Measurements from ENCODE around the gene OR2L2. TPM values are rescaled to one million over a fixed set of nuclear protein-coding genes. Genes with fewer than 3 reads are reported as not detected.
"Not testable (repeated sequence)": the region's sequence is repeated elsewhere in the genome, so short reads cannot be mapped to it uniquely, and the experiment has no call there.

The OR2L2 gene
- polyA plus RNA-seq, 2 donors, result not detected

DNA sequence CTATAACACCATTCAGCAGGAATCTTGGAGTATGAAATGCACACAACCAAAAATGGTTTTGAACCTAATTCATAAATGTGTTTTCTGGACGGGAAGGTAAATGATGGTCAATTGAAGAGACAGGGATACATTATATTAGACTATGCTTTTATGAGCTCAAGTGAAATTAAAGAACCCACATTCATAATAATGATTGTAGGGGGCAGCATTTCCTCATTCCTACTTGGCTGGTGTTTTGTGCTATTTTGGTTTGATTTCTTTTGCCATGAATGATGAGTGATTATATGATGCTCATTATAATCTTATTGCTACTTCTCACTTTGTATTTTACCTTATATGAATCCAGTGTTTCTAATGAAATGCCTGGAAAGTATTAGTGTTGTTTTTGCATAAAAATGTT is 17.1 kb downstream of the OR2L2 start:
- Histone ChIP-seq H3K36me3 (ENCODE audit: control insufficient read depth in 2 of 2, insufficient read depth in 2 of 2, low read length in 1 of 2) (no peaks in the 10 kb centered on the region), H3K4me1 (ENCODE audit: control insufficient read depth in 2 of 2, insufficient read depth in 2 of 2, low read length in 1 of 2) (no peaks in the 10 kb centered on the region), H3K4me3 (ENCODE audit: low read depth in 1 of 2, low read length in 2 of 2) (no peak overlapping the region), H3K27me3 (ENCODE audit: control insufficient read depth in 1 of 2, insufficient read depth in 2 of 2, low read length in 2 of 2) (no peaks in the 10 kb centered on the region), H3K9me3 (ENCODE audit: control insufficient read depth in 2 of 2, insufficient read depth in 1 of 2, low read depth in 1 of 2, low read length in 1 of 2) (peaks cover 0 to 2% of the 10 kb centered on the region in 2 donors), H3K27ac (ENCODE audit: low read depth in 2 of 2, low read length in 1 of 2) (no peak overlapping the region)
- whole genome bisulfite sequencing, 2 donors, result 37 to 56% methylated on average over 1 of the region's 1 CpG

DNA sequence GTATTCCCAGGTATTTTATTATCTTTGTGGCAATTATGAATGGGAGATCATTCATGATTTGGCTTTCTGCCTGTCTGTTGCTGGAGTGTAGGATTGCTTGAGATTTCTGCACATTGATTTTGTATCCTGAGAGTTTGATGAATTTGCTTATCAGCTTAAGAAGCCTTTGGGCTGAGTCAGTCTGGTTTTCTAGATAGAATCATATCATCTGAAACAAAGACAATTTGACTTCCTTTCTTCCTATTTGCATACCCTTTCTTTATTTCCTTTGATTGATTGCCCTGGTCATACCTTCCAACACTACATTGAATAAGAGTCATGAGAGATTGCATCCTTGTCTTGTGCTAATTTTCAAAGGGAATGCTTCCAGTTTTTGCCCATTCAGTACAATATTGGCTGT is 24.8 kb downstream of the OR2L2 start:
- Histone ChIP-seq H3K36me3 (ENCODE audit: control insufficient read depth in 2 of 2, insufficient read depth in 2 of 2, low read length in 1 of 2) (no peaks in the 10 kb centered on the region), H3K4me1 (ENCODE audit: control insufficient read depth in 2 of 2, insufficient read depth in 2 of 2, low read length in 1 of 2) (no peaks in the 10 kb centered on the region), H3K27me3 (ENCODE audit: control insufficient read depth in 1 of 2, insufficient read depth in 2 of 2, low read length in 2 of 2) (no peaks in the 10 kb centered on the region), H3K9me3 (ENCODE audit: control insufficient read depth in 2 of 2, insufficient read depth in 1 of 2, low read depth in 1 of 2, low read length in 1 of 2) (peaks cover 0 to 2% of the 10 kb centered on the region in 2 donors), H3K27ac (ENCODE audit: low read depth in 2 of 2, low read length in 1 of 2) (no peak overlapping the region), H3K4me3 (ENCODE audit: low read depth in 1 of 2, low read length in 2 of 2) (no peak overlapping the region)

DNA sequence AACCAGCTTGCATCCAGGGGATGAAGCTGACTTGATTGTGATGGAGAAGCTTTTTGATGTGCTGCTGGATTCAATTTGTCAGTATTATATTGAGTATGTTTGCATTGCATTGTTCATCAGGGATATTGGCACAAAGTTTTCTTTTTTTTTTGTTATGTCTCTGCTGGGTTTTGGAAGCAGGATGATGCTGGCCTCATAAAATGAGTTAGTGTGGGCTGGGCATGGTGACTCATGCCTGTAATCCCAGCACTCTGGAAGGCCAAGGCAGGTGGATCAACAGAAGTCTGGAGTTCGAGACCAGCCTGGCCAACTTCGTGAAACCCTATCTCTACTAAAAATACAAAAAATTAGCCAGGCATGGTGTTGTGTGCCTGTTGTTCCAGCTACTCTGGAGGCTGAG is 25.4 kb downstream of the OR2L2 start:
- Histone ChIP-seq H3K27me3 (ENCODE audit: control insufficient read depth in 1 of 2, insufficient read depth in 2 of 2, low read length in 2 of 2) (no peaks in the 10 kb centered on the region), H3K4me3 (ENCODE audit: low read depth in 1 of 2, low read length in 2 of 2) (no peak overlapping the region), H3K27ac (ENCODE audit: low read depth in 2 of 2, low read length in 1 of 2) (no peak overlapping the region), H3K36me3 (ENCODE audit: control insufficient read depth in 2 of 2, insufficient read depth in 2 of 2, low read length in 1 of 2) (no peaks in the 10 kb centered on the region), H3K9me3 (ENCODE audit: control insufficient read depth in 2 of 2, insufficient read depth in 1 of 2, low read depth in 1 of 2, low read length in 1 of 2) (peaks cover 0 to 2% of the 10 kb centered on the region in 2 donors), H3K4me1 (ENCODE audit: control insufficient read depth in 2 of 2, insufficient read depth in 2 of 2, low read length in 1 of 2) (no peaks in the 10 kb centered on the region)
- WGBS, 2 donors, result 55 to 62% methylated on average over 2 of the region's 2 CpGs

DNA sequence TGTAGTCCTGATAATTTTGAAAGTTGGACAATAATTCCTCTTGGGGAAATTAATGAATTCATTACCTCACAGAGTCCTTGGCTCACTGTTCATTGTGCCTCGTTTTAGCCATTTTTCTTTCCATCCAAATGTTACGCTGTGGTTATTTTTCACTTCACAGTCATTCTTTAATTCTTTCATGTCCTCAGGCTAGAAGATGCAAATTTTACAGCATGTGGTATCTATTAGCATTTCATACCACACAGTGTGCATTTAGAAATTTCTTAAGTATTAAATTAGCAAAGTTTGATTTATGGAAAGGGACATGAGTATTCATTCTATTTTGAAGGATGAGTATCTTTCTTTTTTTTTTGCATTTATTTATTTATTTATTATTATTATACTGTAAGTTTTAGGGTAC is 35.2 kb downstream of the OR2L2 start:
- Histone ChIP-seq H3K36me3 (ENCODE audit: control insufficient read depth in 2 of 2, insufficient read depth in 2 of 2, low read length in 1 of 2) (no peaks in the 10 kb centered on the region), H3K4me1 (ENCODE audit: control insufficient read depth in 2 of 2, insufficient read depth in 2 of 2, low read length in 1 of 2) (no peaks in the 10 kb centered on the region), H3K27ac (ENCODE audit: low read depth in 2 of 2, low read length in 1 of 2) (no peak overlapping the region), H3K27me3 (ENCODE audit: control insufficient read depth in 1 of 2, insufficient read depth in 2 of 2, low read length in 2 of 2) (no peaks in the 10 kb centered on the region), H3K4me3 (ENCODE audit: low read depth in 1 of 2, low read length in 2 of 2) (no peak overlapping the region), H3K9me3 (ENCODE audit: control insufficient read depth in 2 of 2, insufficient read depth in 1 of 2, low read depth in 1 of 2, low read length in 1 of 2) (peaks cover 0 to 3% of the 10 kb centered on the region in 2 donors)
- WGBS, 2 donors, result 68 to 80% methylated on average over 2 of the region's 2 CpGs

DNA sequence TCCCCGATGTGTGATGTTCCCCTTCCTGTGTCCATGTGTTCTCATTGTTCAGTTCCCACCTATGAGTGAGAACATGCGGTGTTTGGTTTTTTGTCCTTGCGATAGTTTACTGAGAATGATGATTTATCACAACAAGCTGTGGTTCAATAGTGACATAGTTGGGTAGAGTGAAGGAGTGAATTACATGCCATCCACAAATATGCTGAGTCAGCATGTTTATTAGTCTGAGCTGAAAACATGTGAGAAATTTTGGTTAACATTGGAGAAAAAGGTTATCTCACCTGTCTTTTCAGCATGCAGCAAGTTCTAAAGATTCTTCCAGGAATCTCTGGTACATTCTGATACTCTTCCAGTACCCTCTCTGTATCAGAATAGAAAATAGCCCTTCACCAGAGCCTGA is 35.7 kb downstream of the OR2L2 start:
- Histone ChIP-seq H3K4me3 (ENCODE audit: low read depth in 1 of 2, low read length in 2 of 2) (no peak overlapping the region), H3K36me3 (ENCODE audit: control insufficient read depth in 2 of 2, insufficient read depth in 2 of 2, low read length in 1 of 2) (no peaks in the 10 kb centered on the region), H3K27ac (ENCODE audit: low read depth in 2 of 2, low read length in 1 of 2) (no peak overlapping the region), H3K27me3 (ENCODE audit: control insufficient read depth in 1 of 2, insufficient read depth in 2 of 2, low read length in 2 of 2) (no peaks in the 10 kb centered on the region), H3K9me3 (ENCODE audit: control insufficient read depth in 2 of 2, insufficient read depth in 1 of 2, low read depth in 1 of 2, low read length in 1 of 2) (peaks cover 0 to 3% of the 10 kb centered on the region in 2 donors), H3K4me1 (ENCODE audit: control insufficient read depth in 2 of 2, insufficient read depth in 2 of 2, low read length in 1 of 2) (no peaks in the 10 kb centered on the region)
- WGBS, 2 donors, result 95 to 100% methylated on average over 3 of the region's 3 CpGs

DNA sequence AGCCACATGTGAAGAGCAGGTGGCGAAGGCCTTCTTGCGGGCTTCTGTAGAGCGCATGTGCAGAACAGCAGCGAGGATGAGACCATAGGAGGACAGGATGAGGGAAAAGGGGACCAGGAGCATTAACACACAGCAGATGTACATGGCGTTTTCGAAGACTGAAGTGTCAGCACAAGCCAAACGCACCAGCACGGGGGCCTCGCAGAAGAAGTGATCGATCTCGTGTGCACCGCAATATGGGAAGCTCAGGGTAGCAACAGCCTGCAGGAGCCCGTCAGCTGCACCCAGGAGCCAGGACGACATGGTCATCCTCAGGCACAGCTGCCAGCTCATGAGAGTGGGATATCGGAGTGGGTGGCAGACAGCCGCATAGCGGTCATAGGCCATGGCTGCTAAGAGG is 54.0 kb downstream of the OR2L2 start:
- H3K4me1 ChIP-seq (ENCODE audit: control insufficient read depth in 2 of 2, insufficient read depth in 2 of 2, low read length in 1 of 2); H3K27me3 ChIP-seq (ENCODE audit: control insufficient read depth in 1 of 2, insufficient read depth in 2 of 2, low read length in 2 of 2); H3K27ac ChIP-seq (ENCODE audit: low read depth in 2 of 2, low read length in 1 of 2); H3K36me3 ChIP-seq (ENCODE audit: control insufficient read depth in 2 of 2, insufficient read depth in 2 of 2, low read length in 1 of 2); H3K9me3 ChIP-seq (ENCODE audit: control insufficient read depth in 2 of 2, insufficient read depth in 1 of 2, low read depth in 1 of 2, low read length in 1 of 2); H3K4me3 ChIP-seq (ENCODE audit: low read depth in 1 of 2, low read length in 2 of 2): not testable (repeated sequence)
- WGBS, 2 donors, result 83 to 88% methylated on average over 6 to 12 of the region's 17 CpGs

Other genes starting within 250 kb of the OR2L2 start
- gene OR14A16, start 206.0 kb upstream of the OR2L2 start, polyA plus RNA-seq, result not detected
- gene OR11L1, start 188.2 kb upstream of the OR2L2 start, polyA plus RNA-seq, result not detected
- under 1 TPM in 1 of 2 donors, not detected in 1; 0.15 TPM for gene TRIM58, start 172.9 kb upstream of the OR2L2 start, polyA plus RNA-seq
- under 1 TPM in 1 of 2 donors, not detected in 1; 0.12 TPM for gene OR2W3, start 134.5 kb upstream of the OR2L2 start, polyA plus RNA-seq
- not detected for gene OR2T8, start 109.8 kb upstream of the OR2L2 start, polyA plus RNA-seq
- not detected for gene OR2AJ1, start 105.2 kb upstream of the OR2L2 start, polyA plus RNA-seq
- gene OR2L8, start 81.2 kb upstream of the OR2L2 start, polyA plus RNA-seq, result not detected
- not detected for gene OR2AK2, start 64.8 kb upstream of the OR2L2 start, polyA plus RNA-seq
- not detected for gene OR2L5, start 16.4 kb upstream of the OR2L2 start, polyA plus RNA-seq
- not detected for gene OR2L3, start 16.8 kb downstream of the OR2L2 start, polyA plus RNA-seq
- not detected for gene OR2L13, start 65.1 kb downstream of the OR2L2 start, polyA plus RNA-seq
- not detected for gene OR2M5, start 115.1 kb downstream of the OR2L2 start, polyA plus RNA-seq
- not detected for gene OR2M2, start 144.8 kb downstream of the OR2L2 start, polyA plus RNA-seq
- not detected for gene OR2M3, start 167.2 kb downstream of the OR2L2 start, polyA plus RNA-seq
- not detected for gene OR2M4, start 201.3 kb downstream of the OR2L2 start, polyA plus RNA-seq
- not detected for gene OR2T33, start 247.9 kb downstream of the OR2L2 start, polyA plus RNA-seq

Measured in esophagus (tissue), 2 donors.